OCI-LY3 (cell line): Measurements from ENCODE around the gene AGER.

Experiments used
- EZH2phosphoT487 ChIP-seq: fragments of 200-600 bp; shearing (Covaris generic); IDR thresholded peaks from 2 replicates; pipeline ENCODE4 v1.6.1; 2018; ENCODE audit warnings: antibody characterized with exemption, mixed run types, low read depth
- TF ChIP-seq, protein P1 (sequence below): fragments of 200-600, 300-600 bp; sonication (generic); IDR thresholded peaks from 2 replicates; pipeline ENCODE4 v1.5.1; 2014; ENCODE audit warnings: antibody characterized with exemption, low read length, low read depth

DNA sequence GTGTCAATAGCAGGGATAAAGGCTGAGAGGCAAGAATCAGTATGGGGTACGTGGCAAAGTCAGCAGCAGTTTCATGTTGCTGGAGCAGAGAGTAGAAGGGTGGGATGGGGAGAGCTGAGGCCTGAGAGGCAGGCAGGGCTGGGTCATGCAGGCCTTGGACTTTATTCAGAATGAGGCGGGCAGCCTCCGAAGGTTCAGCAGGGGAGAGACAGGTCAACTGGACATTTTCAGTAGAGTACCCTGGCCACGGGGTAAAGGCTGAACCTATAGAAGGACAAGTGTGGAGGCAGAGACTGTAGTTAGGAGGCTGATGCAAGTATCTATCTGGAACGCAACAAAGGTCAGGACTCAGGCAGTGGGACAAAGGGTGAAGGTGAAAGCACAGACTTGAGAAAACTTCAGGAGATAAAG is 26.1 kb upstream of the AGER start:
- TF ChIP-seq, protein P1, sequence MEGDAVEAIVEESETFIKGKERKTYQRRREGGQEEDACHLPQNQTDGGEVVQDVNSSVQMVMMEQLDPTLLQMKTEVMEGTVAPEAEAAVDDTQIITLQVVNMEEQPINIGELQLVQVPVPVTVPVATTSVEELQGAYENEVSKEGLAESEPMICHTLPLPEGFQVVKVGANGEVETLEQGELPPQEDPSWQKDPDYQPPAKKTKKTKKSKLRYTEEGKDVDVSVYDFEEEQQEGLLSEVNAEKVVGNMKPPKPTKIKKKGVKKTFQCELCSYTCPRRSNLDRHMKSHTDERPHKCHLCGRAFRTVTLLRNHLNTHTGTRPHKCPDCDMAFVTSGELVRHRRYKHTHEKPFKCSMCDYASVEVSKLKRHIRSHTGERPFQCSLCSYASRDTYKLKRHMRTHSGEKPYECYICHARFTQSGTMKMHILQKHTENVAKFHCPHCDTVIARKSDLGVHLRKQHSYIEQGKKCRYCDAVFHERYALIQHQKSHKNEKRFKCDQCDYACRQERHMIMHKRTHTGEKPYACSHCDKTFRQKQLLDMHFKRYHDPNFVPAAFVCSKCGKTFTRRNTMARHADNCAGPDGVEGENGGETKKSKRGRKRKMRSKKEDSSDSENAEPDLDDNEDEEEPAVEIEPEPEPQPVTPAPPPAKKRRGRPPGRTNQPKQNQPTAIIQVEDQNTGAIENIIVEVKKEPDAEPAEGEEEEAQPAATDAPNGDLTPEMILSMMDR: no peak
- TF ChIP-seq EZH2phosphoT487: no peak
